Endothelial cell of umbilical vein (primary cell): ENCODE results near the gene VTI1A.

ENCODE experiments used
- EZH2 ChIP-seq: IDR thresholded peaks from 2 replicates; pipeline ENCODE4 v1.6.1; 2012; ENCODE audit warnings: borderline replicate concordance, low read depth, mild to moderate bottlenecking, moderate library complexity, low read length, inconsistent platforms; ENCODE audit not compliant: severe bottlenecking
- FOS ChIP-seq: IDR thresholded peaks from 2 replicates; pipeline ENCODE4 v1.6.1; 2011; ENCODE audit warnings: mild to moderate bottlenecking, low read length, moderate library complexity, borderline replicate concordance; ENCODE audit not compliant: insufficient read depth
- GATA2 ChIP-seq: IDR thresholded peaks from 2 replicates; pipeline ENCODE4 v1.7.0; 2011; ENCODE audit warnings: low read depth, mild to moderate bottlenecking, moderate library complexity, mixed read lengths, low read length; ENCODE audit not compliant: insufficient read length, insufficient read depth
- JUN ChIP-seq: IDR thresholded peaks from 2 replicates; pipeline ENCODE4 v1.6.1; 2011; ENCODE audit warnings: borderline replicate concordance, low read depth; ENCODE audit not compliant: insufficient read length, insufficient read depth
- POLR2A ChIP-seq: IDR thresholded peaks from 2 replicates; pipeline ENCODE4 v1.6.1; 2012; ENCODE audit warnings: low read depth, mild to moderate bottlenecking, control low read depth, low read length
- POLR2AphosphoS5 ChIP-seq: IDR thresholded peaks from 2 replicates; pipeline ENCODE4 v1.6.1; 2012; ENCODE audit warnings: low read depth, mild to moderate bottlenecking, control low read depth, low read length, moderate library complexity; ENCODE audit not compliant: insufficient read depth
- TF ChIP-seq, protein P1 (sequence below), 2 donors: IDR thresholded peaks; 1 replicate in 1 of 2; 2 replicates in 1 of 2; pipeline ENCODE4 v1.5.1; 2011; ENCODE audit warnings: low read length in 2 of 2, mild to moderate bottlenecking in 2 of 2, moderate library complexity in 2 of 2, control low read depth in 1 of 2, inconsistent platforms in 1 of 2, low read depth in 1 of 2; ENCODE audit not compliant: insufficient read depth in 1 of 2; ENCODE audit errors: extremely low read depth in 1 of 2
- TF ChIP-seq, protein P2 (sequence below): IDR thresholded peaks from 2 replicates; pipeline ENCODE4 v1.6.1; 2011; ENCODE audit not compliant: insufficient read depth, insufficient read length

DNA sequence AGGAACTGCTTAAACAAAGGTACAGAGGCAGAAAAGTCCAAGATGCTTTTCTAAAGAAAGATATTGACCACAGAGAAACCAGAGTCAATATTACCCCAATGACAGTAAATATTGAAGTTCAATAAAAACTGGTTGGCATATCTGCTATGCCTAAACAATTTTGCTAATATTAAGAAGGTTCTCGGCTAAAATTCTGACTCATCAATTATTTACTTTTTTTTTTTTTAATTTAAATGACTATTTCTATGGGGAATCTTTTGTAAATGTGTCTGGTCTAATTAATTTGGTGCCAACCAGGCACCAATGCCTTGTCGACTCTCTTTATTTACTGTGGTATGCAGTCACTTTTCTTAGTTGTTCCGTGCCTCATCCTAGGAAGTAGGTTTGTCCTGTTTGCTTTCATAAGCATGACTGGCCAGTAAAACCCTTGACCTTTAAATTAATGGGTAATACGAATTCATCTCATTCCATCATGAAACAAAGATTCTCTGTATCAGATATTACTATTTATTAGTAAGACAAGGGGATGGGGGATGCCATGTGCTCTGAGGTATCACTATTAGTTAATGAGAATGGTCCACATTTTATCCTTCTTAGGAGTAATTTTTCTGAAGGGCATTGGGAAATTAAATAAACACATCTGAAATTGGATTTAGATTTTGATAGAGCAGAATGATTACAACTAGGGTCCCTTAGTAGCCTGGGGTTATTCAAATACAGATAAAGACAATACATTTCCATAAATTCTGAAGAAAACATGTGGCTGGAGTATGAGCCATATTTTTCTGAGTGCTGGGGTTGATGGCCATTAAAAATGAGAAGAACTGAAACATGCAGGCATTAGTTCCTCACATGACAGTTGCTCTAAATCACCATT, 154.4 kb downstream of the VTI1A start:
- no peak for TF ChIP-seq POLR2A
- TF ChIP-seq, protein P1, sequence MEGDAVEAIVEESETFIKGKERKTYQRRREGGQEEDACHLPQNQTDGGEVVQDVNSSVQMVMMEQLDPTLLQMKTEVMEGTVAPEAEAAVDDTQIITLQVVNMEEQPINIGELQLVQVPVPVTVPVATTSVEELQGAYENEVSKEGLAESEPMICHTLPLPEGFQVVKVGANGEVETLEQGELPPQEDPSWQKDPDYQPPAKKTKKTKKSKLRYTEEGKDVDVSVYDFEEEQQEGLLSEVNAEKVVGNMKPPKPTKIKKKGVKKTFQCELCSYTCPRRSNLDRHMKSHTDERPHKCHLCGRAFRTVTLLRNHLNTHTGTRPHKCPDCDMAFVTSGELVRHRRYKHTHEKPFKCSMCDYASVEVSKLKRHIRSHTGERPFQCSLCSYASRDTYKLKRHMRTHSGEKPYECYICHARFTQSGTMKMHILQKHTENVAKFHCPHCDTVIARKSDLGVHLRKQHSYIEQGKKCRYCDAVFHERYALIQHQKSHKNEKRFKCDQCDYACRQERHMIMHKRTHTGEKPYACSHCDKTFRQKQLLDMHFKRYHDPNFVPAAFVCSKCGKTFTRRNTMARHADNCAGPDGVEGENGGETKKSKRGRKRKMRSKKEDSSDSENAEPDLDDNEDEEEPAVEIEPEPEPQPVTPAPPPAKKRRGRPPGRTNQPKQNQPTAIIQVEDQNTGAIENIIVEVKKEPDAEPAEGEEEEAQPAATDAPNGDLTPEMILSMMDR (IDR thresholded peaks at IDR 0.05; ENCODE audit: extremely low read depth in 1 of 2, insufficient read depth in 1 of 2, low read depth in 1 of 2, low read length in 2 of 2): no peak
- TF ChIP-seq POLR2AphosphoS5: no peak
- no peak for TF ChIP-seq GATA2
- no peak for TF ChIP-seq JUN
- no peak for TF ChIP-seq FOS
- TF ChIP-seq, protein P2, sequence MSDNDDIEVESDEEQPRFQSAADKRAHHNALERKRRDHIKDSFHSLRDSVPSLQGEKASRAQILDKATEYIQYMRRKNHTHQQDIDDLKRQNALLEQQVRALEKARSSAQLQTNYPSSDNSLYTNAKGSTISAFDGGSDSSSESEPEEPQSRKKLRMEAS: no peak
- TF ChIP-seq EZH2: no peak
